ENCODE results near the gene CLN5. TPM values are rescaled to one million over a fixed set of nuclear protein-coding genes. Genes with fewer than 3 reads are reported as not detected.
"Not testable (repeated sequence)": the region's sequence is repeated elsewhere in the genome, so short reads cannot be mapped to it uniquely, and the experiment has no call there.

Gene CLN5
- total RNA-seq, 1 donor from 2014 or later: 24.8 TPM

DNA sequence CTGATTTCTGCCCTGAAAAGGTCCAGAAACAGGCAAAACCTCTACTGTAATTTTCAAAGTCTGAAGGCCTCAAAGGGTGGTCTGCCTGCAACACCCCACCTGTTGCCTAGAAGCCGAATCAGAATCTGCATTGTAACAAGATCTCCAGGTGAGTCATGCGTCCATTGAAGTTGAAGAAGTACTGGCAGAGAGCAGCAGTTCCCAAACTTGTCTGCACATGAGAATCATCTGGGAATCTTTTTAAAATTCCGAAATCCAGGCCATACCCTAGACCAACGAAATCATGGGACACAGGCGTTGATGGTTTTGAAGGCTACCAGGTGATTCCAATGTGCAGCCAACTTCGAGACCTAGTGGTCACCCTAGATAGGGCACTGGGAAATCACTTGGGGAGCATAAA is 16.0 kb upstream of the CLN5 start:
- no peak for DNase-seq (ENCODE audit: low read depth in 2 of 2)

DNA sequence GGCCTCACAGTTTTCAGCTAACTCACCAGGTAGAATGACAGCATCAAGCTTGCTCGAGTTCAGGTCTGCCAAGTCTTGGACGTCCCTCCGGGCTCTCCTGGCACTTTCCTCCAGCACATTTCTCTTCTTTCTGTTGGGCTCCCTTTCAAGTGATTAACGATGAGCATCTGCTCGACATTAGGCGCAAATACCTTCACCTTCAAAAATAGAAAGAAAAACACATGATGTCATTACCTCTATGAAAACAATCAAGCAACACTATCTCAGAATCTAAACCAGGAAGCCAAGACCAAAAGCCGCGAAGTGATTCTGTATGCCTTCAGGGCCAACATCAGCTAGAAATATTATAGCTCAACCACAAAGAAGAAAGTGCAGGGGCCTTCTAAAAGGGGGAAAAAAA is 15.4 kb upstream of the CLN5 start:
- DNase-seq (ENCODE audit: low read depth in 2 of 2): no peak

DNA sequence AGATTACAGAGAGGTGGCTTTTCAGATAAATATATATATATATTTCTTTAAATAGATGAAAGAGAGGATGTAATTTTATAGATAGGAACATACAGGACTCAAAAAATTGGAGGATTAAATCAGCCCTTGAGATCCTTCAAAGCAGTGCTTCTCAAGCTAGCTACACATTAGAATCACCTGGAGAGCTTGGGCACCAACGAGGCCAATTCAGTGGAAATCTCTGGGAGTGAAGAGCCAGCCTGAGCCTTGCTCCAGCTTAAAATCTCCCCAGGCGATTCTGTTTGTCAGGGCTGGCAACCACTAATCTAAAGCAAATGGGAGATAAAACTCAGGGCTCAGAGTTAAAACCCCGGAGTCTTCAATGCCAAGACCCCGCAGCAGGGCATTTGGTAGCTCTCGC is 15.0 kb upstream of the CLN5 start:
- no peak for DNase-seq (ENCODE audit: low read depth in 2 of 2)

GRCh38 chr13:76980075-76980718 is 11.7 kb upstream of the CLN5 start:
- DNase-seq (ENCODE audit: low read depth in 2 of 2): peak; percentile 55 to 77

GRCh38 chr13:76982061-76982460 is 9.8 kb upstream of the CLN5 start:
- no peak for DNase-seq (ENCODE audit: low read depth in 2 of 2)

- no peak for DNase-seq (ENCODE audit: low read depth in 2 of 2)
These were observed 8.2 kb upstream of the CLN5 start for GRCh38 chr13:76983676-76984075.

DNA sequence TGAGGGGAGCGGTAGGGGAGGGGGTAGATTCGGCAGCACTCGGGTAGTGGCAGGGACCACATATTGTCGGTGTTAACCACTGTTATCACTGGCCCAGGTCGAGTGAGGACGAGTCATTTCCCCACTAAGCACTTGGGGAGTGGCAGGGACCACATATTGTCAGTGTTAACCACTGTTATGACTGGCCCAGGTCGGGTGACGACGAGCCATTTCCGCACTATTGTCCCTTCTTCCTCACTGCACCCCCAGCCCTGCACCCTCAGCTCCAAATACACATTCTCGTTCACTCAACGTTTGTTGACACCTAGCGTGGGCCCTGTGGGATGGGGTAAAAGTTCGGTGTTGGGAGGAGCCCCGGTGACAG is 467 bp upstream of the CLN5 start:
- peak; percentile 39 to 75 for DNase-seq (ENCODE audit: low read depth in 2 of 2)

GRCh38 chr13:76992548-76993001 is 694 bp downstream of the CLN5 start:
- peak; percentile 39 to 40 for DNase-seq (ENCODE audit: low read depth in 2 of 2)

DNA sequence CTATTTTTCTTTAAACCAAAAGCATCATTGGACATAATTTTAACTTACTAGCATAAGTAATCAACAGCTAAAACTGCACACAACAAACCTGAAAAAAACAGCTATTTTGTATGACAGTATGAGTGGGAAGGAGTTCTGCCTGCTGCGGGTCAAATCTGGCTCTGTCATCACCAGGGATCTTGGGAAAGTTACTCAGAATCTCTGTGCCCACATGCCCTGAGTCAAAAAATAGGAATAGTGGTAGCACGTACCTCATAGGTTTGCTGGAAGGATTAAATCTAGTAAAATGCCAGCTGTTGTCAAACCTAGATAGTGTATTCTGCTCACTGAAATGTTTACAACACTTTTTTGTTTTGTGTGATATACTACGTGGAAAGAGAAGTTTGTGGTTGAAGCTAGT is 1.1 kb downstream of the CLN5 start:
- peak in 1 of 2 donors; percentile 17 for DNase-seq (ENCODE audit: low read depth in 2 of 2)

DNA sequence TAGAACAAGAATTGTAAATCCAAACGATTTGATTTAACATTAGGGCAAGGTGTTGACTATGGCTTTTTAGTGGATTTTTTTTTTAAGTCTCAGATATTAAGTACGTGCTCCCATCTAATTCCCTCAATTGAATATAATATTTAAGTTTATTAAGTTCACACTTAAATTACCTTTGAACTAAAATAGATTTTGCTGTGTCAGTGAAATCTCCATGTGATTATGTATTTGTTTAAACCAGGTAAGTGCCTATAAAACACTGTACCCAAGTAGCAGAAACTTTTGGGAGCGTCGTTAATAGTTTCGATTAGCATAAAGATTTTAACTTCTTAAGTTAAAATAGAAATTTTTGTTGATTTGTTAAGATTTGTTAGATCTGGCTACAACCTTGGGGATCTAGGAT is 1.6 kb downstream of the CLN5 start:
- no peak for DNase-seq (ENCODE audit: low read depth in 2 of 2)

GRCh38 chr13:76994281-76994680 is 2.4 kb downstream of the CLN5 start:
- DNase-seq (ENCODE audit: low read depth in 2 of 2): no peak

DNA sequence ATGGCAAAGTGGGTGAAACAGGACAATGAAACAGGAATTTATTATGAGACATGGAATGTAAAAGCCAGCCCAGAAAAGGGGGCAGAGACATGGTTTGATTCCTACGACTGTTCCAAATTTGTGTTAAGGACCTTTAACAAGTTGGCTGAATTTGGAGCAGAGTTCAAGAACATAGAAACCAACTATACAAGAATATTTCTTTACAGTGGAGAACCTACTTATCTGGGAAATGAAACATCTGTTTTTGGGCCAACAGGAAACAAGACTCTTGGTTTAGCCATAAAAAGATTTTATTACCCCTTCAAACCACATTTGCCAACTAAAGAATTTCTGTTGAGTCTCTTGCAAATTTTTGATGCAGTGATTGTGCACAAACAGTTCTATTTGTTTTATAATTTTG is 8.6 kb downstream of the CLN5 start:
- no peak for DNase-seq (ENCODE audit: low read depth in 2 of 2)

GRCh38 chr13:77001540-77001939 is 9.7 kb downstream of the CLN5 start:
- no peak for DNase-seq (ENCODE audit: low read depth in 2 of 2)

DNA sequence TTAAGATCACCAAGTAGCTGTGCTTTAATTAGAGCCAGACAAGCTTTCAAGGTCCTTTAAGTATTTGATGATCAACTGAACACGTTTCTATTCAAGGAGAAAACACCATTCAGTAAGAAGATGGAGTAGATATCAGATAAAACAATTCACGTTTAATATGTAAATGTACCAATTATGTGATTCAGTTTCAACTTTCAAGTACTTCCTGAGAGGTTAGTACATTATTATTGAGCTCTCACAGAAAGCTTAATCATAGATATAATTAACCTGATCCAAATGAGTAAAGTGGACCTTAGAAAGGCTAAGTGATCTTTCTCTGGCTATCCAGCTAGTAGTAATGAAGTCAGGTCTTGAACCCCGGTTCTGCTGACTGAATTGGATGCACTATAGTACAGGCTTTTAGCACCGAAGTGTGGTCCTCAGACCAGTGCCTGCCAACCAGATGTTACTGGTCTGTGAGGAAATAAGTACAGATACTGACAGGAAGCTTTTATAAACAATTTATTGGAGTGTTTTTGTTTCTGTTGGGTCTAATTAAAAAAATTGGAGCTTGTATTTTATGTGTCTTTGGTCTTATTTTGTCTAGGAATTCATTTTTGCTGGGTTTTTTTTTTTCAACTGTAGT is 10.2 kb downstream of the CLN5 start:
- DNase-seq (ENCODE audit: low read depth in 2 of 2): no peak

GRCh38 chr13:77002590-77003190 is 10.8 kb downstream of the CLN5 start:
- peak; percentile 57 to 65 for DNase-seq (ENCODE audit: low read depth in 2 of 2)

- not testable (repeated sequence) for DNase-seq (ENCODE audit: low read depth in 2 of 2)
These were observed 16.5 kb downstream of the CLN5 start for GRCh38 chr13:77008337-77008736.

DNA sequence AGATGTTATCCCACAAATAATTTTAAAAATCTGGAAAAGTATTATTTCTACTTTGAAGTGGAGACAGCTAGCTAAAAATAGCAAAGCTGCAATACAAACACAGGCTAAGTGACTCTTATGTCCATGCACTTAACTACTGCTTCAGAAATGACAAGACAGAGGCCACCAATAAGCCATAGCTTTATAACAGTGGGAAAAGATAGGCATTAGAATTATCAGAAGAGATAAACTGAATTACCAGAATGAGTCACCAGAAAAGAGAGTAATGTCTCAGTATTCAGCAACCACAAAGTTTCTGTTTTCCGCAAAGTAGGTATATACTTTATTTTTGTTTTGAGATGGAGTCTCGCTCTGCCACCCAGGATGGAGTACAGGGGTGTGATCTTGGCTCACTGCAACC is 17.1 kb downstream of the CLN5 start:
- DNase-seq (ENCODE audit: low read depth in 2 of 2): no peak

- not testable (repeated sequence) for DNase-seq (ENCODE audit: low read depth in 2 of 2)
These were observed 17.8 kb downstream of the CLN5 start for GRCh38 chr13:77009719-77010118.

DNA sequence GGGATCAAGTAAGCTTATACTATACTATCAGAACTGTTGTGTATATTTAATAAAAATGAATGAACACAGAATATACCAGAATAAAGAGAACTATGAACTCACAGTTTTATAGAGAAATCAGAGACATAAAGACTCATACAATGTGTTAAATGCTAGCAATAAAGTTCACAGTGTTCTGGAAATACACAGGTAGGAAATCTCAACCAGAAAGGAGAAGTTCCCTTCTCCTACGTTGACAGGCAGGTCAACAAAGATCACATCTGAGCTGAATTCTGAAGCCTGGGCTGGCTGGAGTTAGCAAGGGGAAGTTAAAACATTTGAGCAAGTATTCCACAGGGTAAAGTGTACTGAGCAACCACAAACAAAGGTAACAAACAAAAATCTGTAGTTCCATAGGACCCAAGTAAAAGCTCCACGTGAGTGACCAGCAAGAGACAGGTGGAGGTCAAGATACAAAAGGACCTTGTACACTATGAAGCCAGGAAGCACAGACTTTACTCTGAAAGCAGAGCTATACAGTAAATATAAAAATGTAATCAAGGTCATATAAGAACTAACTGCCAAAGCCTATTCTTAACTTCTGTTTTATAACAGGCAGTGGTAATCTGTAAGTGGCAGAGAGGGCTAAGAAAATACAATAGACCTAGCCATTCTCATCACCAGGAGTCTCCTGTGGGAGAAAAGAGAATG is 22.1 kb downstream of the CLN5 start:
- no peak for DNase-seq (ENCODE audit: low read depth in 2 of 2)

- DNase-seq (ENCODE audit: low read depth in 2 of 2): no peak
These were observed 23.2 kb downstream of the CLN5 start for GRCh38 chr13:77014906-77015685.

DNA sequence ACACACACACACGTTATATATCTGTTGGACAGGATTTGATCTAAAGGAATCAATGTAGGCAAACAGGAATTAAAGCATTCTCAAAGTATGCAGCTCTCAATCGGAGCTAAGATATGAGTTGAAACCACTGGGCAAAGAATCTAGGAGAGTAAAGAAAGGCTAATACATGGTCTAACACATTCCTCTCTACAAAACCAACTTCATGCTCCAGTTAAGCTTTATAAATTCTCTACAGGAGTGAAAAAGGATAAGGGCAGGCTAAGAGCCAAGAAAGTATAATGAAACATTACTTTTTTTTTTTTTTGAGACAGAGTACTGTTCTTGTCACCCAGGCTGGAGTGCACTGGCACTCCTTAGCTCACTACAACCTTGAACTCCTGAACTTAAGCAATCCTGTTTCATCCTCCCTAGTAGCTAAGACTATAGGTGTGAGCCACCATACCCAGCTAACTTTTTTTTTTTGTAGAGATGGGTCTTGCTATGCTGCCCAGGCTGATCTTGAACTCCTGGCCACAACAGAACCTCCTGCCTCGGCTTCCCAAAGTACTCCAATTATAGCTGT is 24.5 kb downstream of the CLN5 start:
- no peak for DNase-seq (ENCODE audit: low read depth in 2 of 2)

Data from lung microvascular endothelial cell (primary cell).